ENCODE results near the gene VPS25. TPM values are rescaled to one million over a fixed set of nuclear protein-coding genes. Genes with fewer than 3 reads are reported as not detected.

The VPS25 gene
- total RNA-seq, 4 donors from 2014 or later = 78.6 to 93.6 (median 83.0) TPM

DNA sequence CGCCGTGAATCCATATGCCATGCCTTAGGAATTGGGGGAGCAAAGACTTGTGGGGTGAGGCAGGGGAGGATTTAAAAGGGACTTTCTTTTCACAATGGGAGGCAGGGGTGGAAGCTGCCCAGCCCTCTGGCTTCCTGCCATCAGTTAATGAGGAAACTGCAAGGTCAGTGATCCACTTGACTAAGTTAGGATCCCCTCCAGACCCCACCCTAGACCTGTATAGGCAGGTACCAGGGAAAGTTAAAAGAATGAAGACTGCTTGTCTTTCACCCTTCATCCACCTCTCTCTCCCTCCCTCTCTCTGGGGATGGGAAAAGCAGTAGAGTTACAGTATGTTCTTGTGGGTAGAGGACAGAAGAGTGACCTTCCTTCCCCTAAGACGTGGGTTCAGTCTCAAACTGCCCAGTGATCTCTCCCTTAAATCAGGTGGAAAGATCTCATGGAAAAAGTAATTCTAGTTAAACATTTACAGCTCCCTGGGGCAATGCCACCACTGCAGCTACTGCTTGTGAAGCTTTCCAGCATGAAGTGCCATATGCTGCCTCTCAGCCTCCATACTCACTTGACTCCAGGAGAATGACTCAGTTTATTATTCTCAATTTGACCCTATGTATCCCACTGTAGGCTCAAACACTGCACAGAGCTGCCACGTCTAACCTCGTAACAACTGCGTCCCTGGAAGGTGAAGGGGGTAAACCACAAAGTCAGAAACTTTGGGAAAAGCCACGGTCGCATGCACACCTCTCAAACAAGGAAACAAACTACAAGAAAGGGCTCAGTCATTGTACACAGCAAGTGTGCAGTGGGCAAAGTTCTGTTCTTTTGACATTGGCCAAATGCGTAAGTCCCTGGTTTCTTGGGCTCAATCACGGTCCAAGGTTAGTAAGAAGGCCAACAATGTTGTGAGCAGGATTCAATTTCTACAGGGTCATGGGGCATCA, 24.1 kb downstream of the VPS25 start:
- TF ChIP-seq, protein P1, sequence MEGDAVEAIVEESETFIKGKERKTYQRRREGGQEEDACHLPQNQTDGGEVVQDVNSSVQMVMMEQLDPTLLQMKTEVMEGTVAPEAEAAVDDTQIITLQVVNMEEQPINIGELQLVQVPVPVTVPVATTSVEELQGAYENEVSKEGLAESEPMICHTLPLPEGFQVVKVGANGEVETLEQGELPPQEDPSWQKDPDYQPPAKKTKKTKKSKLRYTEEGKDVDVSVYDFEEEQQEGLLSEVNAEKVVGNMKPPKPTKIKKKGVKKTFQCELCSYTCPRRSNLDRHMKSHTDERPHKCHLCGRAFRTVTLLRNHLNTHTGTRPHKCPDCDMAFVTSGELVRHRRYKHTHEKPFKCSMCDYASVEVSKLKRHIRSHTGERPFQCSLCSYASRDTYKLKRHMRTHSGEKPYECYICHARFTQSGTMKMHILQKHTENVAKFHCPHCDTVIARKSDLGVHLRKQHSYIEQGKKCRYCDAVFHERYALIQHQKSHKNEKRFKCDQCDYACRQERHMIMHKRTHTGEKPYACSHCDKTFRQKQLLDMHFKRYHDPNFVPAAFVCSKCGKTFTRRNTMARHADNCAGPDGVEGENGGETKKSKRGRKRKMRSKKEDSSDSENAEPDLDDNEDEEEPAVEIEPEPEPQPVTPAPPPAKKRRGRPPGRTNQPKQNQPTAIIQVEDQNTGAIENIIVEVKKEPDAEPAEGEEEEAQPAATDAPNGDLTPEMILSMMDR (IDR thresholded peaks at IDR 0.05) = no peak
- TF ChIP-seq POLR2A (IDR thresholded peaks at IDR 0.05) = no peak
- H3K4me3 ChIP-seq = peak overlapping the region; percentile 73 to 92 (median 84)
- peaks cover 29 to 40% (median 29%) of the 10 kb centered on the region in 3 donors for H3K4me1 ChIP-seq
- no peak for DNase-seq
- peak overlapping the region; percentile 84 to 90 (median 88) for H3K27ac ChIP-seq
- H3K36me3 ChIP-seq = peaks cover 0 to 22% (median 5%) of the 10 kb centered on the region in 3 donors
- no peaks in the 10 kb centered on the region for H3K9me3 ChIP-seq
- H3K27me3 ChIP-seq = no peaks in the 10 kb centered on the region
- WGBS, 2 donors = 53 to 70% methylated on average over 8 to 10 of the region's 10 CpGs
- intact Hi-C loops (cut with DNase I) = no loop called here

DNA sequence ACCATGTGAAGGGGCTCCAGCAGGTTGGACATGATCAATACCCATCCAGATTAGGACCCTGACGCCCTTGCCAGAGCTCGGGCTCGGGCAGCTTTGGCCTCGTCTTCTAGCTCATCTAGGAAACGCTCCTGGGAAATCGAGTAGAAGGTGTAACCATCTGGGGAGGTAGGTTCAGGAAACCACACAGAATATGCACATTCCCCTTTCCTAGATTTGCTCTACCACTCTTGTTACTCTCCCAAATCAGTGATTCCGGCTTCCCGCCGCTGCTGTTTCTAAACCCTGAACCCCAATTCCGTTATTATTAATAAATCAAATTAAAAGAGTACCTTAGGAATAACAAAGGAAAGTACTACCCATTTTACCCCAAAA, 24.7 kb downstream of the VPS25 start:
- whole genome bisulfite sequencing, 2 donors = 15% methylated on average over 8 to 10 of the region's 10 CpGs

DNA sequence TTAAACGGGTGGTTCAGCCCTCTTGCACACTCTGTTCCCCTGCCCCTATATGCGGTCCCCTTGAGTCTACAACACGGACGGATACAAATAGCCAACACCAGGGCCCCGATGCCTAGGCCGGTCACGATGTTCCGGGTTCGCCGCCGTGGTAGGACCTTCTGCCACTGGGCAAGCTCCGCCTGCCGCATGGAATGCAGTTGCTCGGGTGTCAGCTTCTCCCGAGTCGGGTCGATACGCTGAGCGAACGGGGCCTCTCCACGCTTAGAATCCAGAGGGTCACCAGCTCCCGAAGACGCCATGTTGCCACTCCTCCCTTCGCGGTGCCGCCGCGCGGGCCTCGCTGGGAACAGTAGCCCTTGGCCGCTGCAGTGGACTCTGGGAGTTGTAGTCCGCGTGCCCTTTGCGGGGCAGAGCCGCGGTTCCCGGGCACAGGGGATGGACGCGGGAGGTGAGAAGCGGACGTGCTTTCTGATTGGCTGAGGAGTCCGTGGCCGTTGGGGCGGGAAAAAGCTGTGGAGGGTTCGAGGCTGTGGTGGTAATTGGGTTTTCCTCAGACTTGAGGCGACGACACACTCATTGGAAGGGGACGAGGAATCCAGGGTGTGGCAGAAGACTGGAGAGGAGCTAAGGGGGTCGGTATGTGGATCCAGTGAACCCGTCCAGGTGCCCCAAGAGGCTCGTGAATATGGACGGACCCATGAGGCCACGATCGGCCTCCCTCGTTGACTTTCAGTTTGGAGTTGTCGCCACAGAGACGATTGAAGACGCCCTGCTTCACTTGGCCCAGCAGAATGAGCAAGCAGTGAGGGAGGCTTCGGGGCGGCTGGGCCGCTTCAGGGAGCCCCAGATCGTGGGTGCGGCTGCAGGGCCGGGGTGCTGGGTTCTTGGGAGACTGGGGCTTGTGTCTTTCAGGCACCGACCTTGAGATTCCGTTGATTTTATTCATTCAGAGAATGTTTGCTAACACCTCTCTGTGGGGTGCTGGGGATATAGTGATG, 25.4 kb downstream of the VPS25 start, which contains the start of the genes CNTD1 and COA3:
Gene CNTD1 (plus strand): TSS at position 479 of the 998 bp plus-strand sequence. CDS start 207 bp downstream, at position 686.
Gene COA3 (minus strand): TSS at position 322 of the 998 bp plus-strand sequence. CDS start 23 bp downstream, at position 299.
- Histone ChIP-seq H3K4me1 (peaks cover 29 to 40% (median 29%) of the 10 kb centered on the region in 3 donors), H3K4me3 (peak within 1 kb of the TSS; percentile 73 to 92 (median 84)), H3K27me3 (no peaks in the 10 kb centered on the region), H3K36me3 (peaks cover 0 to 22% (median 5%) of the 10 kb centered on the region in 3 donors), H3K27ac (peak within 1 kb of the TSS; percentile 84 to 90 (median 88)), H3K9me3 (no peaks in the 10 kb centered on the region)
- DNase-seq = no peak
- peak in 1 of 4 donors; percentile 34 for TF ChIP-seq POLR2A (IDR thresholded peaks at IDR 0.05)
- TF ChIP-seq, protein P1 (IDR thresholded peaks at IDR 0.05) = peak in 2 of 6 experiments; percentile 4 to 19
- 40 to 46% methylated on average over 17 to 35 of the region's 66 CpGs for WGBS, 2 donors
- intact Hi-C loops (cut with DNase I) = no loop called here

More for the DNA sequence above, 24.7 kb downstream of the VPS25 start:
- TF ChIP-seq, protein P1 (IDR thresholded peaks at IDR 0.05) = no peak
- TF ChIP-seq POLR2A (IDR thresholded peaks at IDR 0.05) = no peak
- Histone ChIP-seq H3K4me3 (peak overlapping the region; percentile 73 to 92 (median 84)), H3K4me1 (peaks cover 29 to 40% (median 29%) of the 10 kb centered on the region in 3 donors), H3K36me3 (peaks cover 0 to 22% (median 5%) of the 10 kb centered on the region in 3 donors), H3K27me3 (no peaks in the 10 kb centered on the region), H3K27ac (peak overlapping the region; percentile 84 to 90 (median 88)), H3K9me3 (no peaks in the 10 kb centered on the region)
- intact Hi-C loops (cut with DNase I) = no loop called here
- no peak for DNase-seq

DNA sequence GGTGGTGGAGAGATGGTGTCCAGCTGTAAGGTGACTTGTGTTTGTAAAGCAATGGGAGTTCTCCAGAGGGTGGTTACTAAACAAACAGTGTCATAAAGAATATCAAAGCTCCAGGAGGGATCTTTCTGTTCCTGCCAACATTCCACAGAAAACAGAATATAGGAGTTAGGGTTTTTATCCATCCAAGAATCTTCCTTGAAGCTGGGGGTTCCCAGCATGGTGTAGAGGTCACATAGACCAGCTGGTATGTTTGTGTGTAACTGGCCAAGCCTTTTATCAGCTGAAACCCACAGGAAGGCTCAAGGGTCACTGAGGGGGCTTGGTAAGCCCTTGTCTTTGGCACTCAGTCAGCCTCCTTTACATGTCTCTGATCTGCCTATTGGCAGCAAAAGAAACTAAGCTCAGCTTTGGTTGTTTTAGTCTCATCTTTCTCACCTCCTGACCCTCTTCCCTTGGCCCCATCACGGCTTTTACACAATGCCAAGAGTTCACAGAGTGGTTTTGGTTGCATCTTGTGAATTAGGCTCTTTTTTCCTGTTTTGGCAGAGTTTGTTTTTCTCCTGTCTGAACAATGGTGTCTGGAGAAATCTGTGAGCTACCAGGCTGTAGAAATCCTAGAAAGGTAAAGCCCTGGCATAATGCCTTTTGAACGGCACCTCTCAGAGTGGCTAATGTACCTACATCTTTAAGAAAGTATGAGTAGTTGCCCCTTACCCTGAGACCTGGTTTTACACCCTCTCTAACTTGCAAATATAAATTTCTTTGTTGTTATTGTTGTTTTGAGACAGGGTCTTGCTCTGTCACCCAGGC, 30.0 kb downstream of the VPS25 start:
- TF ChIP-seq POLR2A (IDR thresholded peaks at IDR 0.05) = no peak
- TF ChIP-seq, protein P1 (IDR thresholded peaks at IDR 0.05) = no peak
- WGBS, 2 donors = 38 to 55% methylated on average over 2 of the region's 2 CpGs
- no peak overlapping the region for H3K4me3 ChIP-seq
- H3K27ac ChIP-seq = no peak overlapping the region
- intact Hi-C loops (cut with DNase I) = no loop called here
- no peaks in the 10 kb centered on the region for H3K27me3 ChIP-seq
- H3K9me3 ChIP-seq = no peaks in the 10 kb centered on the region
- DNase-seq = no peak
- H3K36me3 ChIP-seq = peaks cover 0 to 3% (median 0%) of the 10 kb centered on the region in 3 donors
- H3K4me1 ChIP-seq = peaks cover 5 to 6% (median 6%) of the 10 kb centered on the region in 3 donors
